HepG2 (cell line): ENCODE measurements around the gene S100A4. TPM values are rescaled to one million over a fixed set of nuclear protein-coding genes. Genes with fewer than 3 reads are reported as not detected.

Experiments used
- BORCS8-MEF2B ChIP-seq: sonication (generic); formaldehyde crosslinking; IDR thresholded peaks from 2 replicates; pipeline ENCODE4 v1.8.0; 2022; ENCODE audit warnings: mild to moderate bottlenecking, missing genetic modification reagents
- FOXA1 ChIP-seq, 2 experiments: fragments of 450-650 bp in 1 of 2; sonication (generic) in 1 of 2; formaldehyde crosslinking in 1 of 2; IDR thresholded peaks; 2 replicates each; pipeline versions ENCODE4 v1.4.0 to v1.6.1; 2016 to 2020; ENCODE audit warnings: missing genetic modification reagents in 1 of 2
- HIC2 ChIP-seq: sonication (generic); formaldehyde crosslinking; IDR thresholded peaks from 2 replicates; pipeline ENCODE4 v1.9.0; 2022; ENCODE audit warnings: low read depth, missing genetic modification reagents
- MAZ ChIP-seq, 2 experiments: sonication (generic) in 1 of 2; formaldehyde crosslinking in 1 of 2; IDR thresholded peaks; 2 replicates each; pipeline versions ENCODE4 v1.5.0 to v1.6.1; 2012 to 2020; ENCODE audit warnings: low read depth in 2 of 2, mild to moderate bottlenecking in 2 of 2, borderline replicate concordance in 1 of 2, improper control_type of control experiment in 1 of 2, low read length in 1 of 2, missing genetic modification reagents in 1 of 2, moderate library complexity in 1 of 2
- SMAD1 ChIP-seq: sonication (generic); formaldehyde crosslinking; IDR thresholded peaks from 2 replicates; pipeline ENCODE4 v1.4.0; 2020; ENCODE audit warnings: missing genetic modification reagents, low read depth, mild to moderate bottlenecking, borderline replicate concordance
- SP1 ChIP-seq, 2 experiments: fragments of 450-650 bp in 1 of 2; sonication (generic) in 1 of 2; formaldehyde crosslinking in 1 of 2; IDR thresholded peaks; 2 replicates each; pipeline versions ENCODE4 v1.4.0 to v1.6.1; 2016 to 2020; ENCODE audit warnings: missing genetic modification reagents in 1 of 2
- WIZ ChIP-seq: sonication (generic); formaldehyde crosslinking; IDR thresholded peaks from 2 replicates; pipeline ENCODE4 v1.5.1; 2020; ENCODE audit warnings: mild to moderate bottlenecking, missing genetic modification reagents
- ZBTB10 ChIP-seq: sonication (generic); formaldehyde crosslinking; IDR thresholded peaks from 2 replicates; pipeline ENCODE4 v1.4.0; 2020; ENCODE audit warnings: missing genetic modification reagents, borderline replicate concordance
- ZNF136 ChIP-seq: sonication (generic); formaldehyde crosslinking; IDR thresholded peaks from 2 replicates; pipeline ENCODE4 v1.8.1; 2022; ENCODE audit warnings: low read depth, mild to moderate bottlenecking, moderate library complexity, missing genetic modification reagents
- ZNF264 ChIP-seq: sonication (generic); formaldehyde crosslinking; IDR thresholded peaks from 2 replicates; pipeline ENCODE4 v1.4.0; 2020; ENCODE audit warnings: missing genetic modification reagents
- ZNF350 ChIP-seq: sonication (generic); formaldehyde crosslinking; IDR thresholded peaks from 2 replicates; pipeline ENCODE4 v1.4.0; 2020; ENCODE audit warnings: mild to moderate bottlenecking, low read depth, missing genetic modification reagents, borderline replicate concordance
- ZNF441 ChIP-seq: sonication (generic); formaldehyde crosslinking; IDR thresholded peaks from 2 replicates; pipeline ENCODE4 v1.7.0; 2021; ENCODE audit warnings: missing genetic modification reagents, borderline replicate concordance
- ZNF644 ChIP-seq: IDR thresholded peaks from 2 replicates; pipeline ENCODE4 v1.6.1; 2016; ENCODE audit warnings: low read depth
- ZNF768 ChIP-seq: sonication (generic); formaldehyde crosslinking; IDR thresholded peaks from 2 replicates; pipeline ENCODE4 v1.4.0; 2020; ENCODE audit warnings: missing genetic modification reagents
- ZNF777 ChIP-seq: sonication (generic); formaldehyde crosslinking; IDR thresholded peaks from 2 replicates; pipeline ENCODE4 v1.4.0; 2020; ENCODE audit warnings: missing genetic modification reagents
- polyA plus RNA-seq, 8 experiments: library from polyadenylated mRNA; depleted of rRNA in 3 of 8; stranded (reverse) in 7 of 8; unstranded in 1 of 8; fragments of >200 nt; fragmentation: Illumina TruSeq in 4 of 8; extraction: Trizol in 4 of 8; gene quantifications; 2 replicates each; pipeline versions ENCODE4 v1.2.1 to v1.2.3, GENCODE V29; 2011 to 2016; ENCODE audit warnings: low read depth in 4 of 8, missing spikeins in 1 of 8, mixed read lengths in 1 of 8; ENCODE audit not compliant: insufficient read depth in 1 of 8
- total RNA-seq, 5 experiments: library from RNA; depleted of rRNA; stranded (reverse); fragments of >200 nt; fragmentation: Illumina TruSeq; extraction: Trizol; gene quantifications; 2 replicates each; pipeline ENCODE4 v1.2.3, GENCODE V29; 2016; ENCODE audit warnings: low read depth in 1 of 5

S100A4 gene
- total and polyA plus RNA-seq, 2 of the 13 experiments (the other 11 are each of a cell fraction or from before 2014, with no cell fraction given): 12.9 to 20.2 TPM

GRCh38 chr1:153566414-153567371 lies 21.1 kb upstream of the S100A4 start (continued):
- TF ChIP-seq FOXA1 (IDR thresholded peaks at IDR 0.05) (no peak), FOXA1 (CRISPR knock-in tag; IDR thresholded peaks at IDR 0.05) (peak; percentile 12; the same call in 1 of the 2 replicates), BORCS8-MEF2B (CRISPR knock-in tag) (0 out of 2 replicates have a peak, but pooled peaks have one; percentile 32), HIC2 (CRISPR knock-in tag) (peak; percentile 94), WIZ (no peak), MAZ (IDR thresholded peaks at IDR 0.05; ENCODE audit: borderline replicate concordance, low read depth, low read length) (0 out of 2 replicates have a peak, but pooled peaks have one; percentile 55), MAZ (CRISPR knock-in tag; IDR thresholded peaks at IDR 0.05; ENCODE audit: low read depth) (peak; percentile 41; the same call in 1 of the 2 replicates), SP1 (IDR thresholded peaks at IDR 0.05) (no peak), SP1 (CRISPR knock-in tag; IDR thresholded peaks at IDR 0.05) (0 out of 2 replicates have a peak, but pooled peaks have one; percentile 16), SMAD1 (CRISPR knock-in tag) (no peak), ZNF777 (0 out of 2 replicates have a peak, but pooled peaks have one; percentile 48), ZBTB10 (peak; percentile 45; the same call in 1 of the 2 replicates), ZNF441 (CRISPR knock-in tag) (no peak), ZNF768 (no peak; the same call in 1 of the 2 replicates), ZNF136 (CRISPR knock-in tag) (no peak), ZNF350 (CRISPR knock-in tag) (0 out of 2 replicates have a peak, but pooled peaks have one; percentile 23), ZNF264 (CRISPR knock-in tag) (no peak), ZNF644 (CRISPR knock-in tag) (0 out of 2 replicates have a peak, but pooled peaks have one; percentile 5)
